HUES6 (cell line): ENCODE data around the gene MEGF11.

Source experiments
- H3K27ac ChIP-seq: 2 replicates; pipeline ENCODE4 v1.7.0; 2013; ENCODE audit warnings: low read depth, mild to moderate bottlenecking, low read length, inconsistent platforms
- H3K27me3 ChIP-seq: 2 replicates; pipeline ENCODE4 v1.6.1; 2013; ENCODE audit warnings: low read length; ENCODE audit not compliant: control insufficient read depth, insufficient read depth
- H3K36me3 ChIP-seq: 2 replicates; pipeline ENCODE4 v1.6.1; 2013; ENCODE audit warnings: low read length; ENCODE audit not compliant: control insufficient read depth, insufficient read depth
- H3K4me1 ChIP-seq: 2 replicates; pipeline ENCODE4 v1.6.1; 2013; ENCODE audit warnings: low read length; ENCODE audit not compliant: control insufficient read depth, insufficient read depth
- H3K4me3 ChIP-seq: 2 replicates; pipeline ENCODE4 v1.5.1; 2013; ENCODE audit warnings: low read depth, low read length
- H3K9ac ChIP-seq: one replicate; pipeline ENCODE4 v1.6.1; 2013; ENCODE audit warnings: mild to moderate bottlenecking, low read length
- H3K9me3 ChIP-seq: 2 replicates; pipeline ENCODE4 v1.6.1; 2013; ENCODE audit warnings: low read depth, low read length; ENCODE audit not compliant: control insufficient read depth, insufficient read depth

MEGF11 gene

GRCh38 chr15:66069751-66070150 lies 183.8 kb downstream of the MEGF11 start:
- Histone ChIP-seq H3K27ac (no peak overlapping the region), H3K4me3 (no peak overlapping the region), H3K27me3 (no peaks in the 10 kb centered on the region), H3K9me3 (no peaks in the 10 kb centered on the region), H3K36me3 (no peaks in the 10 kb centered on the region), H3K9ac (no peak overlapping the region), H3K4me1 (peaks cover 46% of the 10 kb centered on the region)

- Histone ChIP-seq H3K36me3 (no peaks in the 10 kb centered on the region), H3K9me3 (no peaks in the 10 kb centered on the region), H3K27me3 (no peaks in the 10 kb centered on the region), H3K4me3 (no peak overlapping the region), H3K27ac (no peak overlapping the region), H3K9ac (no peak overlapping the region), H3K4me1 (peaks cover 46% of the 10 kb centered on the region)
Measured at GRCh38 chr15:66068801-66069200, 184.7 kb downstream of the MEGF11 start.

- H3K27me3 ChIP-seq = no peaks in the 10 kb centered on the region
- H3K9ac ChIP-seq = no peak overlapping the region
- no peaks in the 10 kb centered on the region for H3K36me3 ChIP-seq
- no peak overlapping the region for H3K4me3 ChIP-seq
- H3K27ac ChIP-seq = no peak overlapping the region
- peaks cover 43% of the 10 kb centered on the region for H3K4me1 ChIP-seq
- peaks cover 1% of the 10 kb centered on the region for H3K9me3 ChIP-seq
Measured at GRCh38 chr15:66067687-66068086, 185.9 kb downstream of the MEGF11 start.

GRCh38 chr15:66066481-66066880 lies 187.1 kb downstream of the MEGF11 start:
- Histone ChIP-seq H3K4me1 (peaks cover 41% of the 10 kb centered on the region), H3K27ac (no peak overlapping the region), H3K36me3 (no peaks in the 10 kb centered on the region), H3K9ac (no peak overlapping the region), H3K4me3 (no peak overlapping the region), H3K27me3 (no peaks in the 10 kb centered on the region), H3K9me3 (peaks cover 9% of the 10 kb centered on the region)

DNA sequence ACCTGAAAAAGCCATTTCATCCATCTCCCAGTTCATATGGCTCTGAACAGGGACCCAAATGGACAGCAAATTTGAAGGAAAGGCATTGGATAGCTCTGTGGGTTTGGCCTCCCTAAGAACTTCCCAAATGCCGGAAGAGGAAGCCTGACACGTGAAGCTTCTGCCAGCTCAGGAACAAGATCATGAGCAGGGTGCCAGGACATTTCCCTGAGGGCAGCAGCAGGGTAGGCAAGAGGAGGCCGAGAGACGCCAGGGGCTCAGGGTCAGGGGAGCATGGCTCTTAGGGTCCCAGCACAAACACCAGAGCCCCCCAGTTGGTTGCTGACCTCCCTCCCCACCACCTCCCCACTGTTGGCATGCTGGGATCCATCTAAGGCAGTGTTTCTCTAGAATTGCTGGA lies 187.5 kb downstream of the MEGF11 start:
- Histone ChIP-seq H3K4me3 (no peak overlapping the region), H3K9ac (no peak overlapping the region), H3K27ac (no peak overlapping the region), H3K9me3 (peaks cover 9% of the 10 kb centered on the region), H3K4me1 (peaks cover 41% of the 10 kb centered on the region), H3K27me3 (no peaks in the 10 kb centered on the region), H3K36me3 (no peaks in the 10 kb centered on the region)

GRCh38 chr15:66065325-66065724 lies 188.2 kb downstream of the MEGF11 start:
- H3K27ac ChIP-seq = no peak overlapping the region
- peaks cover 9% of the 10 kb centered on the region for H3K9me3 ChIP-seq
- H3K4me3 ChIP-seq = no peak overlapping the region
- H3K36me3 ChIP-seq = no peaks in the 10 kb centered on the region
- H3K4me1 ChIP-seq = peaks cover 41% of the 10 kb centered on the region
- H3K27me3 ChIP-seq = no peaks in the 10 kb centered on the region
- H3K9ac ChIP-seq = no peak overlapping the region

- no peak overlapping the region for H3K9ac ChIP-seq
- H3K4me1 ChIP-seq = peaks cover 33% of the 10 kb centered on the region
- no peaks in the 10 kb centered on the region for H3K36me3 ChIP-seq
- no peak overlapping the region for H3K27ac ChIP-seq
- peaks cover 9% of the 10 kb centered on the region for H3K9me3 ChIP-seq
- H3K4me3 ChIP-seq = no peak overlapping the region
- no peaks in the 10 kb centered on the region; the same call in 1 of the 2 replicates for H3K27me3 ChIP-seq
Measured at GRCh38 chr15:66063147-66063546, 190.4 kb downstream of the MEGF11 start.

DNA sequence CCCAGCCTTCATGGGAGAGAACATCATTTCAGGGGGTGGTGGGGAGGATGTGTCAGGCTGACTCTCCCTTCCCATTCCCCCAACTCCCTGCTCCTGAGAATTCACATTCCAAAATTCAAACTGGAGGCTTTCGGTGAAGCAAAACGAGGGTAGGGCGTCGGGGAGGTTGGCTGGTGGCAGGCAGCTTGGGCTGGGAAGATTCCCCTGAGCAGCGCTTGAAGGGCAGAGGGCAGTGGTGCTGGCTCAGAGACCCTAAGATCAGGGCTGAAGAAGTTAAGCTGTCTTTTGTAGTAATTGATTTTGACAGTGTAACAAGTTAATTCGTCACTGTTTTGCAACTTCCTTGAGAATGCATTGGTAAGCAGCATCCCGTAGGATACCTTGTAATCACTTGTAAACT lies 196.5 kb downstream of the MEGF11 start:
- H3K27ac ChIP-seq = no peak overlapping the region
- H3K4me3 ChIP-seq = no peak overlapping the region
- H3K27me3 ChIP-seq = no peaks in the 10 kb centered on the region; the same call in 1 of the 2 replicates
- peaks cover 2% of the 10 kb centered on the region for H3K9me3 ChIP-seq
- H3K9ac ChIP-seq = no peak overlapping the region
- H3K36me3 ChIP-seq = no peaks in the 10 kb centered on the region
- H3K4me1 ChIP-seq = peaks cover 10% of the 10 kb centered on the region

DNA sequence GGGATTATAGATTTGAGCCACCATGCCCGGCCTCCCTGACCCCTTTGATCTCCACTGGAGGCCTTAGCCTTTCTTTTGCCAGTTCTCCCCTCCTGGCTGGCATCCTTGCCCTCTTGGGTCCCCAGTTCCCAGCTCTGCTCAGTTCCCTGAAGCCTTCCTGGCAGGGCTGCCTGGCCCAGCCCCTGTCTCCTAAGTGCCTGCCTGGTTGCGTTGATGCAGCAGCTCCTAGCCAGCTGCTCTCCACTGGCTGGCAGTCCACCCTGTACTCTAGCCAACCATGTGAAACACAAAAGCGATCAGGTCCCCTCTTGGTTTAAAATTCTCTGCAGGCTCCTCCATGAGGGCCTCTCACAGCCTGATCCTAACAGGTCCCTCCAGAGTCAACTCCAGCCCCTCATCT lies 199.6 kb downstream of the MEGF11 start:
- Histone ChIP-seq H3K9ac (no peak overlapping the region), H3K4me3 (no peak overlapping the region), H3K36me3 (no peaks in the 10 kb centered on the region), H3K27me3 (no peaks in the 10 kb centered on the region), H3K9me3 (no peaks in the 10 kb centered on the region), H3K4me1 (peaks cover 14% of the 10 kb centered on the region), H3K27ac (no peak overlapping the region)

- H3K27ac ChIP-seq = no peak overlapping the region
- no peak overlapping the region for H3K9ac ChIP-seq
- no peak overlapping the region for H3K4me3 ChIP-seq
- H3K4me1 ChIP-seq = peaks cover 9% of the 10 kb centered on the region
- H3K36me3 ChIP-seq = no peaks in the 10 kb centered on the region
- H3K27me3 ChIP-seq = no peaks in the 10 kb centered on the region
- no peaks in the 10 kb centered on the region for H3K9me3 ChIP-seq
Measured at GRCh38 chr15:66051833-66052232, 201.7 kb downstream of the MEGF11 start.

GRCh38 chr15:66050264-66050663 lies 203.3 kb downstream of the MEGF11 start:
- Histone ChIP-seq H3K9ac (no peak overlapping the region), H3K4me3 (no peak overlapping the region), H3K9me3 (no peaks in the 10 kb centered on the region), H3K4me1 (peaks cover 9% of the 10 kb centered on the region), H3K27ac (no peak overlapping the region), H3K36me3 (no peaks in the 10 kb centered on the region), H3K27me3 (no peaks in the 10 kb centered on the region)

- no peak overlapping the region for H3K27ac ChIP-seq
- no peaks in the 10 kb centered on the region for H3K36me3 ChIP-seq
- H3K9me3 ChIP-seq = no peaks in the 10 kb centered on the region
- H3K9ac ChIP-seq = no peak overlapping the region
- no peak overlapping the region for H3K4me3 ChIP-seq
- no peaks in the 10 kb centered on the region for H3K27me3 ChIP-seq
- peaks cover 9% of the 10 kb centered on the region for H3K4me1 ChIP-seq
Measured at GRCh38 chr15:66049353-66049752, 204.2 kb downstream of the MEGF11 start.
